G401 (cell line): ENCODE data around the gene CMIP. TPM values are rescaled to one million over a fixed set of nuclear protein-coding genes. Genes with fewer than 3 reads are reported as not detected.
"Not testable (repeated sequence)": the region's sequence is repeated elsewhere in the genome, so short reads cannot be mapped to it uniquely, and the experiment has no call there.

ENCODE experiments used
- DNase-seq: peaks from one replicate; pipeline ENCODE4 v3.0.0-alpha.2; 2015; ENCODE audit warnings: low spot score
- in situ Hi-C: cut with HindIII; loops from 2 replicates; pipeline ENCODE4 v1.10.0; 2016; ENCODE audit warnings: low sequenced_read_pairs, mixed read lengths
- total RNA-seq: library from RNA; depleted of rRNA; stranded (reverse); fragments of >200 nt; shearing (Covaris generic); gene quantifications from 2 replicates; pipeline ENCODE4 v1.2.3, GENCODE V29; 2014

Gene CMIP
- total RNA-seq, 1 experiment from 2014 or later = 8.6 TPM

DNA sequence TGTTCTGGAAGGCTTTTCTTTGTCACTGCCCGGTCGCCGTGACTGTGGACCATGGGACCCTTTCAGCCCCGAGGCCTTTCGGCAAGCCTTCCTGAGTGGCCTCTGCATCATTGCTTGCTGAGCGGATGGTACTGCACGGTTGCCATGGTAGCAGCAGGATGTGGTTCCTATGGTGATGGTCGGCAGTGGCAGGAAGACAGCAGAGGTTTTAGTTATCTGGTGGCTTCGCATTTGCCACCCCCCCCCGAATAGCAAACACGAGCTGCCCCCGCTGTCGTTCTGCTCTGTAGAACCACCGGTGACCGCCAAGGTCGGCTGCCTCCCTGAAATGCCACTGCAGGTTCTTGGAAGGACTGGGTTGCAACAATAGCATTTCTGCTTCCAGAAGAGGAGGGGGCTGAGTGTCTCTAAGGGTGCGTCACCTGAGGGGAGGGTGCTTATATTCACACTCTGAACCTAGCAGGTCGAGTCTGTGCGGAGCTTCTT lies 76.6 kb downstream of the CMIP start:
- in situ Hi-C loops = no loop called here
- peak; percentile 37 for DNase-seq

DNA sequence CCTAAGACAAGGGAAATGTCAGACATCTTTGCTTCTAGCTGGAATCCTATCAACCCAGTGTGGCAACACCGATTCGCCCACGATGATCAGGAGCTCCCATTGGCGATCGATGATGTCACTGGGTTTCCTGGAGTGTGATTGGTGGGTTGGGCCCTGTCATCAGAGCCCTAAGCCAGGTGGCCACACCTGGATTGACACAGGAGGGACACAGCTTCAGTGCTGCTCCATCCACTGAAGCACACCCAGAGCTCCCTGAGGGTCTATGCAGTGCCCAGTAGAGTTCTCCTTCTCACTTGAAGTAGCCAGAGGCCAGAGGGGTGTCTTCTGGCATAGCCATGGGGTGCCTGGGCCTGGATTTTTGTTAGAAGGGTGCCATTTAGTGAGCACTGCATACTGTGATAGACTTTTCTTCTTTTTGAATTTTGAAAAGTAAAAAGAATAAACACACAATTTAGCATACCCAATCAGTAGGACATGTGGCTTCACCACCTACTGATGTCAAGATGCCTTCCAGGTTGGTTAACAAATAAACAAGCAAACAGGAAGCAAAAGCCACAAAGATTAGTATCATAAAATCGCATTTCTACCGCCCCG lies 77.6 kb downstream of the CMIP start:
- in situ Hi-C loops = no loop called here
- no peak for DNase-seq

DNA sequence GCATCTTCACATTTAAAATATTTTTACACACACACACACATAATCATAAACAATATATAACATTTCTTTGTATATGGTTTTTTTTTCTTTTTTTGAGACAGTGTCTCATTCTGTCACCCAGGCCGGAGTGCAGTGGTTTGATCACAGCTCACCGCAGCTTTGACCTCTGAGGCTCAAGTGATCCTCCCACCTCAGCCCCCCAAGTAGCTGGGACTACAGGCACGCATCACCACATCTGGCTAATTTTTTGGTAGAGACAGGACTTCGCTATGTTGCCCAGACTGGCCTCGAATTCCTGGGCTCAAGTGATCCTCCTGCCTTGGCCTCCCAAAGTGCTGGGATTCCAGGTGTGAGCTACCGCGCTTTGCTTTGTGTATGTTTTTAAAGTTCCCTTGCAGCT lies 78.2 kb downstream of the CMIP start:
- DNase-seq, in situ Hi-C loops: not testable (repeated sequence)

DNA sequence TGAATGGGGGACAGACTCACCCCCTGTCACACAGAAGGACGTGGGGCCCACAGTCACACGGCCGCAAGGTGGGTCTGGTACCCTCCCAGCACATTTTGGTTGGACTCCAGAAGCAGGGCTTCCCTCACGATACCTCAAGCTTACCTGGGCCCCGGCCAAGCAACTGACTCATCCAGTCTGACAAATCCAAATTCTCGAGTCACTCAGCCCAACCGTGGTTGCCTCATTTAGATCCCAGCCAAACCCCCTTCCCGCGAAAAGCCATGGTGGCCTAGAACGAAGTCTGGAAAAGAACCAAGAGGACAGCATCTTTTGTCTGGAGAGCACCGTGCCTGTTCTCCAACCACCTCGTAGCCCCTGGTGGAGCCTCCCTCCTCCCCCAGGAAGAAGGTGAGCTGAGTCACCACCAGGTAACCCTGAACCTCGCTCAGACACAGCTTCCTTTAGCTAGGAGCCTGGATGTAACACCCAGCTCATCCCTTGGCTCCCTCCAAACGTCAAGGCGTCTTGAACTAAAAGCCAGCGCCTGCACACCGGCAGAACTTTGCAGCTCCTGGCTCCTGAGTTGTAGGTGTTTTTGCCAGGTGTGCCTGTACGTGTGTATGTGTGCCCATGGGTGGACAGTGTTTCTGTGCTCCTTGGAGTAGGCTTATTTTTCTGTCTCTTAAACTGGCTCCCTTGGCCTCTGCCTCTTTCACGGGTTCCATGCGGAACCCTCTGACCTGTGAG lies 78.9 kb downstream of the CMIP start:
- DNase-seq = no peak
- in situ Hi-C loops = no loop called here

DNA sequence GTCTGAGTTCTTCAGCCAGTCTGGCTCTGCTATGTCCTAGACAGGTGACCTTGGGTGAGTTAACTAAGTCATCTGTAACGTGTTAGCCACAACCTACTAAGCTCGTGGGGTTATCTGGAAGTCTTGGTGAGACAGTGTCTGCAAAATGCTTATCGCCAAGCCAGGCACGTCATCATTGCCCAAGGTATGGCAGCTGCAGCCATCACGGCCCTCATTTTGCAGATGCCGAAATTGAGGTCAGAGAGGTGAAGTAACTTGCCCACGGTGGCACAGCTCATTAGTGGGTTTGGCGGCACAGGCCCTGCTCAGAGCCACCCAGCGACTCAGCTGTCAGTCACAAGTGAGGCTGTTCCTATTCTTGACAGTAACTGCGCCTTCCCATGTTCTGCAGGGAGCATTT lies 79.8 kb downstream of the CMIP start:
- in situ Hi-C loops = no loop called here
- DNase-seq = no peak

DNA sequence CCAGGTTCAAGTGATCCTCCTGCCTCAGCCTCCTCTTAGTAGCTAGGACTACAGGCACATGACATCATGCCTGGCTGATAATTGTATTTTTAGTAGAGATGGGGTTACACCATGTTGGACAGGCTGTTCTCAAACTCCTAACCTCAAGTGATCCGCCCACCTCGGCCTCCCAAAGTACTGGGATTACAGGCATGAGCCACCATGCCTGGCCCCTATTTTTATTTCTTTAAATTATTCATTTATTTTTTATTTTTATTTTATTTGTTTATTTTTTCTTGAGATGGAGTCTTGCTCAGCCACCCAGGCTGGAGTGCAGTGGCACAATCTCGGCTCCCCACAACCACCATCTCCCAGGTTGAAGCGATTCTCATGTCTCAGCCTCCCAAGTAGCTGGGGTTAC lies 80.3 kb downstream of the CMIP start:
- DNase-seq, in situ Hi-C loops: not testable (repeated sequence)

DNA sequence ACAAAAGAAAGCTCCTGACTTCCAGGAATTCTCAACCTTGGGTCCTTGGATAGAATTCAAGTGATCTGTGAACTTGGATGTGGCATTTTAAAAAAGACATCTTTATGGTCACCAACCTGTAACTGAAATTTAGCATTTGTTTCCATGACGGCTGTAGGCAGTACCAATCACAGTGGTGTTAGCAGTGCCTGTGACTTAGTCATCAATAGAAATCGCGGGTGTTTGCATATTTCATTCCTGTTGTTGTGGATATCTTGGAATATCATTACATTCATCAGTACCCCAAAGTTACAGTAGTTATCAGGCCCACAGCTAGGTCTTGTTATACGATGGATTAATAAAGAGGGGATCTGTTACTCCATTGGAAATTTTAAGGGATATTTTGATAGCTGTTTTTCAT lies 81.6 kb downstream of the CMIP start:
- DNase-seq = no peak
- in situ Hi-C loops = no loop called here

DNA sequence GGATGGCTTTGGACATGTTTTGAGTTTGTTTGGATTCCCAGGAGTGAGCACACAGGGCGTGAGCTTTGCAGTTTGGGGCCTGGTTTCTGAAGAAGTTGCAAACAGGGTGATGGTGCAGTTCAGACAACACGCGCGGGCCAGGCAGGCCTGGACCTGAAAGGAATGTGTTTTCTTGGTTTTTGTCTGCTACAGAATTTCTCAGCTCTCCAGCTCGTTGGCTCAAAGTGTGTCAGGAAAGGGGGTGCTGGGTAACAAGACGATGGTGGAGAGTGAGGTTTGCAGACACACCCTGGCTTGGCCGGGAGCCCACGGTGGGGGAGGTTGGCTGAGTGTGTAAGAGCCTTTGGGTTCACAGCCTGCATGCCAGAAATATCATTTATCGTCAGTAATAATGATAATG lies 82.3 kb downstream of the CMIP start:
- in situ Hi-C loops = no loop called here
- no peak for DNase-seq

DNA sequence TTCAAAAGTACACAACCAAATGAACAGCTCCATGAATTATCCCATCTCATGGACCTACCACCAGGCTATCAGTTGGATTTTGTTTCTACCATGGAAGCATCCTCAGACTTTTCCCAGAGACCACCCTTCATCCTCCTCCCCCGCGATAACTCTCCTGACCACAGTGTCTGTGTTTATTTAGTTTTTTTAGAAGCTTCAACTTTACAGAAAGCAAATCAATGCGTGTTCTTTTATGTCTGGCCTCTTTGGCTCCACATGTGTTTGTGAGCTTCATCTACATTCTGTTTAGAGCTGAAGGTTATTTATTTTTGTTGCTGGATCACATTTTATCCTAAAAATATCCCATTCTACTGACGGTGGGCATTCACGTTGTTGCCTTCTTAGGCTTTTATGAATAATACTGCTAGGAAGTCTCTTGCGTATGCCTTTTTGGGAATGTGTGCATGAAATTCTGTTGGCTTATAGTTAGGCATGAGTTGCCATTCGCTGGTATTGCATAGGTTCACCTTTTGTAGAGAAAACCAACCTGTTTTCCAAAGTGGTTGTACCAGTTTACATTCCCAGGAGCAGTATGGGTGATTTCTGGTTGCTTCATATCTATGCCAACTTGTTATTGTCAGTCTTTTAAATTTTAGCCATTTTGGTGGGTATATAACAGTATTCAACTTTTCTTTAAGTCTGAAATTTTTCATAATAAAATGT lies 83.0 kb downstream of the CMIP start:
- in situ Hi-C loops = no loop called here
- DNase-seq = no peak

DNA sequence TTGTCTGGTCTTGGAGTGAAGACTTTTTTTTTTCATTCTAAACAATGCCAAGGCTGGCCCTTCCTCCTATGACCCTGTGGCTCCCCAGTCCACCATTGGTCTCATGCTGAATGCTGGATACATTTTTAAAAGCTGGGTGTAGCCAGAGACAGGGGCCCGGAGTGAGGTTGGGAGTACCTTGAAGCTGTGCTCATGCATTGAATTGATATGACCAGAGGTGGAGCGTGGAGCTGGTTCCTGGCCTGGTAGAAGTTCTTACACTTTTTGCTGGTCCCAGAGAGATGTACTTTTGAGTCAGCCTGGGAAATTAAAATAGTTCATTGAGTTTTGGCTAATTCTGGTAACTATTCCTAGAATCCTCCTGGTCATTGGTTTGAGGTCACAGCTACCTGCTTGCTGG lies 83.6 kb downstream of the CMIP start:
- in situ Hi-C loops = no loop called here
- no peak for DNase-seq

DNA sequence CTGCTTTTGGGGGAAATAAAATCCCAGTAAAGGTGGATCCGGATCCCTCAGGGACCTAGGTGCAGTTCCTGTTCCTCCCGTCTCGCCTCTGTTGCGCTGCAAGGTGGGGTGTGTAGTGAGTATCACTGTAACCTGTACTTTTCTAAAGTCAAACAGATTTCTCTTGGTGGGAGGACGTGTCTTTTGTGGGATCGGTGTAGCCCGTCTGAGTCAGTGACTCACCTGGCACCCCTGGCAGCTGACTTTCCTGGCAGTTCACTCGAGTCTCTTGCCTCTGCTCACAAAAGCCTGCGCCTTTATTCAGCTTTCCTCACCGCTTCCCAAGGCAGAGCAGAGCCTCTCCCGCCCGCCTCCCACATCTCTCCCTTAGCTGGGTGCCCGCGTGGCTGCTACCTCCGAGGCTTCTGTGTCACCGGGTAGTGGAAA lies 85.7 kb downstream of the CMIP start:
- DNase-seq = no peak
- in situ Hi-C loops = no loop called here

DNA sequence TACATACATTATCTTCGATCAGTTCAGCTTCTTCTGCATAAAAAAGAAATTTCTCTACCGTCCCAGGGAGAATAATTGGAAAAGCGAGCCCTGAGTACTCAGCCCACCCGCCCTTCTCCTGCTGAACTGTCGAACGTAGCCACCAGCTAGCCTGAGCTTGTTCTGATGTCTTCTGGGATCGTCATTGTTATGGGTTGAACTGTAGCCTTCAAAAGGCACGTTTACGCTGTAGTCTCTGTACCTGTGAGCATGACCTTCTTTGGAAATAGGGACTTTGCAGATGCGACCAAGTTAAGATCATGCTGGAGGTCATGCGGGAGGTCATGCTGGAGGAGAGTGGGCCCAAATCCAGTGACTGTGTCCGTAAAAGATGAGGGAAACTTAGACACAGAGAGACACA lies 86.2 kb downstream of the CMIP start:
- in situ Hi-C loops = no loop called here
- no peak for DNase-seq

DNA sequence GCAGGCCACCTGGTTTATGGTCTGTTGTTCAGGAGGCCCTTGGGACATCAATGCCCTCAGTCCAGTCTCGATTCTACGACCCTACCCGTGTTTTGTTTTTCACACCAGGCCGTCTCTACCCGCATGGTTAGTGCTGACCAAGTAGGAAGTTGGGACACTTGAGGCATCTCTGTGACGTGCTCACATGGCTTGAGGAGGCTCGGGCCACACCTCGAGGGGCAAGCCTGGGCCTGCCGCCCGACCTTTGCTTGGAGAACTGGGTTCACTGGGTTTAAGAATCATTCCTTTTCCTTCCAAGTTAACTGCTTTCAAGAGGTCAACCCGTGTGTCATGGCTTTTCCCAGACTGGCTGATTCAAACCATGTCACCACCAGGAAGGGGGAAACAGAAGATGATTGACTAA lies 86.8 kb downstream of the CMIP start:
- DNase-seq = no peak
- in situ Hi-C loops = no loop called here

DNA sequence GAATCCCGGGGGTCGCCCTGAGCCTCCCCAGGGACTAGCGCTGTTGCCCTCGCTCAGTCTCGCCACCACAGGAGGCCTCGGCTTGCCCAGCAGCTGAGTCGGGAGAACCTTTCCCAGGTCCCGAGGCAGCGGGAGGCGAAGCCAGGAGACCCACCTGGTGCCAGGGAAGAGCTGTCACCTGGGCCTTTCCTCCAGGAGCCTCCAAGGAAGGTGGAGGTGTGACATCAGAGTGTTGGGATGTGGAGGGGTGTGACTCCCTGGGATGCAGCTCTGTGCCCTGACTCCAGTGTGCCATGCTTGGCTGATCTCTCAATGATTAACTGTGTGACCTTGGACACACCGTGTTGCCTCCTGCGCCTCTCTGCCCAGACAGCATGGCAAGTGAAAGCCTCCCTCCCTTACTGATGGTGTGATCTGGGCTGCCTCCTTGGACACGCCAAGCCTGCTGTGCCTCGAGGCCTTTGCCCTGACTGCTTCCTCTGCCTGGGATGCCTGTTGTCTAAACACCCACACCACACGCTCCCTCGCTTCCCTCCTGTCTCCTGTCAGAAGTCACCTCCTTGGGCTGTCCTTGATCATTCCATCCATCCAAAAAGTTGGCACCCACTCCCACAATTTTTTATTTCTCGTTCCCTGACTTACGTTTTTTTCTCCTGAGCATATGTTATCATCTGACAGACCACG lies 88.0 kb downstream of the CMIP start:
- no peak for DNase-seq
- in situ Hi-C loops = no loop called here

DNA sequence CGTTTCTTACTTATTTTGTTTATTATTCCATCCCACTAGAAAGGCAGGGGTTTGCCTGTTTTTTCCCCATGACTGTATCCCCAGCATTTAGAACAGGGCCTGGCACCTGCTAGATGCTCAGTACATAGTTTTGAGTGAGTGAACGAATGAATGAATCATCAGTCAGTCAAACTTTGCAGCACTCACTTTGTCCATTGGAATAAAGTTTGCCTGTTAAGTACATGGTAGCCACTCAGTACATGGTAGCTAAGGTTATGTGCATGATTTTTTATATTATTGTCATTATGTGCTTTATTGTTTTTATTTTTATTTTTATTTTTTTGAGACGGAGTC lies 88.5 kb downstream of the CMIP start:
- in situ Hi-C loops = no loop called here
- no peak for DNase-seq

DNA sequence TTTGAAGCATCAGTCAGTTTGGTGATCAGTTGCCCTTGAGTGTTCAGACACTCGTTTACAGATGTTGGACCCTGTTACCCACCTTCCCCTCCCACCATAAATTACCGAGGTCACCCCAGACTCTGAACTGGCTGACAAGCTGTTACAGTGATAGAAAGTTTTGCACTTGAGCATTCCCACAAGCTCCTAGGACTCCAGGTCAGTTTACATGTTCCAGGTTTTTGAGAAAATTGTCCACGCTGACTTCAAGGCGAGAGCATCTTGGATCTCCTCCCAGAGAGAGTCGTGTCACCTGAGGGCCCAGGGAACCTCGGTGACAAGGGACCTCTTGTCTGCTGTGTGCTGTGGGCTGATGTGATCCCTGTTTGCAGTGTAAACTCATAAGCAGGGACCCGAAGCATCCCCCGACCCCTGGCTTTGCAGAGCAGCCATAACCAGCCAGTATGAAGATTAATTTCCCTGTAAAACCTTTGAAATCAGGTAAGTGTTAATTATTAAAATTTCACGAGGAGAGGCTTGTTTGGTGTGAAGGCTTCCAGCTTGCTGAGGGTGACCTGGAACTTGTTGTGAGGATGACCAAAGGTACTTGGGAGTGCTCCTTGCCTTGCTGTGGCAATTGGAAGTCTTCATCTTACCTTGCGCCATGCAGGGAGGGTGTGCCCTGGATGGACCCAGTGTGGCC lies 91.2 kb downstream of the CMIP start:
- in situ Hi-C loops = no loop called here
- no peak for DNase-seq

DNA sequence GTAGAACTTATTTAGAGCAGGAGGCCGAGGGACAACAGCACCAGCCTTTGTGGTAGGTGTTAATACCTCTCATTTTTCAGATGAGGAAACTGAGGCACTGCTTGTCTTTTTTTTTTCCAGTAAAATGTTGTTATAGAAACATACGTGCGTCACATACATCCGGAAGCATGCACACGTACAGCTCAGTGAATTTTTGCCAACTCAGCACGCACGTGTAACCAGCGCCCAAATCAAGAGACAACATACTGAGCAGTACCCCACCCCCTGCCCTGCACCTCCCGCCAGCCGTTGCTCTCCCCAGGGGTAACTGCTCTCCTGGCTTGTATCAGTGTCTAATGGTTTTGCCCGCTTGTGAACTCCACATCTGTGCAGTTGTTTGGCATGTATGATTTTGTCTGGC lies 92.0 kb downstream of the CMIP start:
- no peak for DNase-seq
- in situ Hi-C loops = no loop called here

DNA sequence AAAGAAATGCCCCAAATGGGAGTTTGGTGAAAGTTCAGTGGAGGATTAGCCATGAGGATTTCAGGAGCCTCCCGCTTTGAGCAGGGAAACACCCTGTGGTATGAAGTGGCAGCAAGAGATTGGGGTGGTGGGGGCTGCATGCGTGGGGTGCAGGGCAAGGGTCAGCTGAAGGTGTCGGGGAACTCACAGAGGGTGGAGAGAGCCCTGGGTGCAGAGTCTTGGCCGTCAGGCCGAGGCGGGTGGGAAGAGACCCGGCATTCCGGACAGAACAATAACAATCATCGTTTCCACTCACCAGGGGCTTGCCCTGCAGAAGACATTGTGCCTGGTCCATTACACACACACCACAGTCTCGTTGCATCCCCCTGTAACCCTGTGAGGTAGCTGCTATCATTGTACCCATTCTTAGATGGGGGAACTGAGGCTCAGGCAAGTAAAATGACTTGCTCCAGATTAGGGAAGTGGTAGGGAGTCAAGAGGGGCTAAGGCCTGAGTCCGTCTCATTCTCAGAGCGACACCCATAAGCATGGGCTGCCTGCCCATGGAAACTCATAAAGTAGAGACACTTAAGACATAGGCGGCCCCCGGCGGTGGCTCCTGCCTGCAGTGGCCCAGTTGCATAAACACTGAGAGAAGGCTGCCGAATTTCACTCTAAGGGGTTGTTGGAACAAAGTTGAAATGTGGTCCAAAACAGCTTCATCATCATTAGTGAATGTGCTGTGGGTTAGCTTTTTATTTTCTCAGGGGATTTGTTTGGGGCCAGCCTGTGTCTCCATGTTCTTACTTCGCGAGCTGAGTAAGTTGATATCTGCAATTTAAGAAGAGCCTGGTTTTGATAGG lies 93.3 kb downstream of the CMIP start:
- no peak for DNase-seq
- in situ Hi-C loops = no loop called here
